Measurements from ENCODE around the gene CASZ1. TPM values are rescaled to one million over a fixed set of nuclear protein-coding genes. Genes with fewer than 3 reads are reported as not detected.
A peak's percentile ranks its signal among the peaks of the same experiment; 100 is the strongest.

The CASZ1 gene
- total and polyA plus RNA-seq, 2 donors from 2014 or later: 10.1 to 33.0 TPM

GRCh38 chr1:10709646-10710045, 86.8 kb downstream of the CASZ1 start:
- Histone ChIP-seq H3K27ac (ENCODE audit: low read depth in 2 of 2, low read length in 2 of 2) (no peak overlapping the region), H3K4me1 (ENCODE audit: control insufficient read depth in 2 of 3, insufficient read depth in 2 of 3, low read depth in 1 of 3, low read length in 3 of 3) (peaks cover 0 to 8% (median 0%) of the 10 kb centered on the region in 3 donors)
- intact Hi-C loops (cut with DNase I): no loop called here

GRCh38 chr1:10709165-10709564, 87.3 kb downstream of the CASZ1 start:
- Histone ChIP-seq H3K27ac (ENCODE audit: low read depth in 2 of 2, low read length in 2 of 2) (no peak overlapping the region), H3K36me3 (ENCODE audit: control insufficient read depth in 2 of 3, insufficient read depth in 3 of 3, low read length in 3 of 3) (no peaks in the 10 kb centered on the region), H3K9ac (ENCODE audit: low read length in 3 of 3) (no peak overlapping the region), H3K4me3 (ENCODE audit: low read length in 3 of 3) (no peak overlapping the region), H3K4me1 (ENCODE audit: control insufficient read depth in 2 of 3, insufficient read depth in 2 of 3, low read depth in 1 of 3, low read length in 3 of 3) (peaks cover 0 to 8% (median 0%) of the 10 kb centered on the region in 3 donors), H3K27me3 (ENCODE audit: control insufficient read depth, insufficient read depth, low read length) (no peaks in the 10 kb centered on the region), H3K9me3 (ENCODE audit: control insufficient read depth in 2 of 3, insufficient read depth in 1 of 3, low read length in 3 of 3) (no peaks in the 10 kb centered on the region)
- no peak for TF ChIP-seq CTCF (IDR thresholded peaks at IDR 0.05; ENCODE audit: borderline replicate concordance, extremely low read depth, insufficient read depth)
- DNase-seq (peak in 2 of 5 donors; percentile 51 to 54), FAIRE-seq (no peak)
- intact Hi-C loops (cut with DNase I): no loop called here

More at GRCh38 chr1:10709646-10710045, 86.8 kb downstream of the CASZ1 start:
- DNase-seq: no peak
- no peaks in the 10 kb centered on the region for H3K27me3 ChIP-seq (ENCODE audit: control insufficient read depth, insufficient read depth, low read length)
- no peak for FAIRE-seq
- no peaks in the 10 kb centered on the region for H3K9me3 ChIP-seq (ENCODE audit: control insufficient read depth in 2 of 3, insufficient read depth in 1 of 3, low read length in 3 of 3)
- H3K36me3 ChIP-seq (ENCODE audit: control insufficient read depth in 2 of 3, insufficient read depth in 3 of 3, low read length in 3 of 3): no peaks in the 10 kb centered on the region
- H3K4me3 ChIP-seq (ENCODE audit: low read length in 3 of 3): no peak overlapping the region
- TF ChIP-seq CTCF (IDR thresholded peaks at IDR 0.05; ENCODE audit: borderline replicate concordance, extremely low read depth, insufficient read depth): no peak
- no peak overlapping the region for H3K9ac ChIP-seq (ENCODE audit: low read length in 3 of 3)

- no peak for DNase-seq
- FAIRE-seq: no peak
- H3K4me3 ChIP-seq (ENCODE audit: low read length in 3 of 3): no peak overlapping the region
- H3K9me3 ChIP-seq (ENCODE audit: control insufficient read depth in 2 of 3, insufficient read depth in 1 of 3, low read length in 3 of 3): no peaks in the 10 kb centered on the region
- no peak for TF ChIP-seq CTCF (IDR thresholded peaks at IDR 0.05; ENCODE audit: borderline replicate concordance, extremely low read depth, insufficient read depth)
- H3K27ac ChIP-seq (ENCODE audit: low read depth in 2 of 2, low read length in 2 of 2): no peak overlapping the region
- no peaks in the 10 kb centered on the region for H3K27me3 ChIP-seq (ENCODE audit: control insufficient read depth, insufficient read depth, low read length)
- intact Hi-C loops (cut with DNase I): no loop called here
- H3K9ac ChIP-seq (ENCODE audit: low read length in 3 of 3): no peak overlapping the region
- no peaks in the 10 kb centered on the region for H3K36me3 ChIP-seq (ENCODE audit: control insufficient read depth in 2 of 3, insufficient read depth in 3 of 3, low read length in 3 of 3)
- H3K4me1 ChIP-seq (ENCODE audit: control insufficient read depth in 2 of 3, insufficient read depth in 2 of 3, low read depth in 1 of 3, low read length in 3 of 3): peaks cover 0 to 8% (median 0%) of the 10 kb centered on the region in 3 donors
Measured at GRCh38 chr1:10708757-10709156, 87.7 kb downstream of the CASZ1 start.

GRCh38 chr1:10707208-10707607, 89.2 kb downstream of the CASZ1 start:
- no peak for FAIRE-seq
- TF ChIP-seq CTCF (IDR thresholded peaks at IDR 0.05; ENCODE audit: borderline replicate concordance, extremely low read depth, insufficient read depth): no peak
- Histone ChIP-seq H3K4me1 (ENCODE audit: control insufficient read depth in 2 of 3, insufficient read depth in 2 of 3, low read depth in 1 of 3, low read length in 3 of 3) (peaks cover 0 to 5% (median 0%) of the 10 kb centered on the region in 3 donors), H3K4me3 (ENCODE audit: low read length in 3 of 3) (no peak overlapping the region), H3K27me3 (ENCODE audit: control insufficient read depth, insufficient read depth, low read length) (no peaks in the 10 kb centered on the region), H3K27ac (ENCODE audit: low read depth in 2 of 2, low read length in 2 of 2) (no peak overlapping the region), H3K36me3 (ENCODE audit: control insufficient read depth in 2 of 3, insufficient read depth in 3 of 3, low read length in 3 of 3) (no peaks in the 10 kb centered on the region), H3K9me3 (ENCODE audit: control insufficient read depth in 2 of 3, insufficient read depth in 1 of 3, low read length in 3 of 3) (no peaks in the 10 kb centered on the region), H3K9ac (ENCODE audit: low read length in 3 of 3) (no peak overlapping the region)
- no peak for DNase-seq
- intact Hi-C loops (cut with DNase I): no loop called here
